Mesodermal cell (in vitro differentiated cells): ENCODE results near the gene DLG2.

Source experiments
- H3K27ac ChIP-seq: 2 replicates; pipeline ENCODE4 v1.7.0; 2013; ENCODE audit warnings: mild to moderate bottlenecking, low read depth, low read length, moderate library complexity; ENCODE audit not compliant: severe bottlenecking
- H3K36me3 ChIP-seq: 2 replicates; pipeline ENCODE4 v1.7.1; 2013; ENCODE audit warnings: mild to moderate bottlenecking, low read length, moderate library complexity; ENCODE audit not compliant: control insufficient read depth, insufficient read depth
- H3K4me1 ChIP-seq: one replicate; pipeline ENCODE4 v1.7.1; 2013; ENCODE audit warnings: mild to moderate bottlenecking, low read length; ENCODE audit not compliant: insufficient read depth, control insufficient read depth, poor library complexity, severe bottlenecking
- H3K4me3 ChIP-seq: 2 replicates; pipeline ENCODE4 v1.7.0; 2013; ENCODE audit warnings: low read length, control low read depth, mild to moderate bottlenecking; ENCODE audit not compliant: insufficient read depth, poor library complexity, severe bottlenecking; ENCODE audit errors: extremely low read depth
- H3K9me3 ChIP-seq: 2 replicates; pipeline ENCODE4 v1.7.1; 2013; ENCODE audit warnings: mild to moderate bottlenecking, low read length, moderate library complexity; ENCODE audit not compliant: control insufficient read depth
- WGBS, 2 experiments: methylation state at CpG; one replicate each; pipeline ENCODE4 v1.1.5; 2013; ENCODE audit warnings: missing lambda C conversion rate in 2 of 2; ENCODE audit not compliant: insufficient coverage in 2 of 2; 5-methylcytosine and 5-hydroxymethylcytosine counted together

Gene DLG2

DNA sequence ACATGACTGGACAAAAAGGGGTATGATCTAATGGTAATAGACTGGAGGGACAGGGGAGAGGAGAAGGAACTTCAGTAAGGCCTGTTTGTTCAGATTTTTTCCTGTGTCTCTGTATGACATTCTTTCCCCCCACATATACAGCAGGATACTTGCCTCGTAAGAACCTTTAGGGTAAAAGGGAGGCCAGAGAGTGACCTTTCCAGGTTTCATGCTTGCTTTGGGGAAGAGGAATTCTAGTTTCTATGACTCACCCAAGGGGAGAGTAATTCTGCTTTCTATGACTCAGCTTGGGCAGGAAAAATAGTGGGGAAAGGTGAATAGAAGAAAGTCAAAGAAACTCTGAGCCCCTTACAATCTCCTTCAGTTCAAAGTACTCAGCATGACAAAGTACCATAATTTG, 457.0 kb downstream of the DLG2 start:
- Histone ChIP-seq H3K27ac (no peak overlapping the region), H3K9me3 (peaks cover 6% of the 10 kb centered on the region), H3K36me3 (no peaks in the 10 kb centered on the region), H3K4me3 (no peak overlapping the region), H3K4me1 (peaks cover 23% of the 10 kb centered on the region)
- no CpG with 5 or more reads among the region's 1 CpG for WGBS, 2 experiments

DNA sequence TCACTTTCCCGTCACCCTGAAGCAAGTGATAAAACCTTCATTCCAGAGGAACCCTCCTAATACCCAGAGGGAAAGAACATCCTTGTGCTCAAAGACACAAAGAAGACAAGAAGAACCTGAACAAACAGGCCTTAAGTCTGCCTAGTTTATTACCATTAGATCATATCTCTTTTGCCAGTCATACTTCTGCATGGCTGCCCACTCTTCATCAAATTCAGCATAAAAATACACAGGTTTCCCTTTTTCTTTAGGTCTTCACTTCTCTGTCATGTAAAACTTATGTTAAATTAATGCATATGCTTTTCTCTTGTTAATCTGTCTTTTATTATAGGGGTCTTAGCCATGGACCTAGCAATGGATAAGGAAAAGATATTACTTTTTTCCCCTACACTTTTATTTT, 459.7 kb downstream of the DLG2 start:
- no peak overlapping the region for H3K27ac ChIP-seq
- no peak overlapping the region for H3K4me3 ChIP-seq
- peaks cover 23% of the 10 kb centered on the region for H3K4me1 ChIP-seq
- no peaks in the 10 kb centered on the region for H3K36me3 ChIP-seq
- WGBS, 2 experiments = no CpG with 5 or more reads among the region's 1 CpG
- H3K9me3 ChIP-seq = no peaks in the 10 kb centered on the region

DNA sequence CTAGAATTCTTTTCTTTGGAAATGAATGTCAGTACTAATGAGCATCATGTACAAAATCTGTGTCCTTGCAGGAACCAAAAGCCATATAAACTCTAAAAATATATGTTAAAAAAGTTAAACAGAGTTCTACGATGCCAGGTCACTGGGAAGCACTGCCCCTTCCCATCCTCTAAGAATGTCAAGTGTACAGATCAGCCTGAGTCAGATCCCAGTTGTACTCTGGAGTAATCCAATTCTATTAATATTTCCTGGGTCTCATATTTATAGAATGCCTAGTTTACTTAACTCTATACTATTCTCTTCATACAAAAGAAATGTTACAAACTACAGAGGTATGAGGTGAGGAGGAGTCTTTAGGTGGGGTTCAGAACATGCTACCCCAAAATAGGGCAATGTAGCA, 460.1 kb downstream of the DLG2 start:
- no CpG with 5 or more reads among the region's 1 CpG for WGBS, 2 experiments
- no peaks in the 10 kb centered on the region for H3K36me3 ChIP-seq
- no peak overlapping the region for H3K27ac ChIP-seq
- H3K9me3 ChIP-seq = no peaks in the 10 kb centered on the region
- no peak overlapping the region for H3K4me3 ChIP-seq
- peaks cover 23% of the 10 kb centered on the region for H3K4me1 ChIP-seq

DNA sequence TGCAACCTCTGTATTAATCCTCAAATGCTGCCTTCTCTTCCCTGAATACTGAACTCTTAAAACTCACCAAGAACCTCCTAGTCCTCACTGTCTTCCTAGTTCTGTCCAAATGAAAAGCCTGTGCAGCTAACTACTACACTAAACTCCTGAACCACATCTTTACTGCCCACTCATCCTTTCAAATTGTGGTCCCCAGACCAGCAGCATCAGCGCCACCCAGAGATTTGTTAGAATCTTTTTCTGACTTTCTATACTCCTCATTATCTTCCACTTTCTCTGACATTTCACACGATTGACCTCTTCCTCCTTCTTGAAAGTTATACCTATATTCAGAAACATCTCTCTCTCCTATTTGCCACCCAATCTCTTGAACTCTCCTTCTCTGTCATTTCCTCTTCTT, 461.3 kb downstream of the DLG2 start:
- H3K4me1 ChIP-seq = peaks cover 11% of the 10 kb centered on the region
- WGBS, 2 experiments = 75 to 83% methylated on average over 2 of the region's 2 CpGs
- H3K36me3 ChIP-seq = no peaks in the 10 kb centered on the region
- H3K9me3 ChIP-seq = no peaks in the 10 kb centered on the region
- no peak overlapping the region for H3K27ac ChIP-seq
- H3K4me3 ChIP-seq = no peak overlapping the region

DNA sequence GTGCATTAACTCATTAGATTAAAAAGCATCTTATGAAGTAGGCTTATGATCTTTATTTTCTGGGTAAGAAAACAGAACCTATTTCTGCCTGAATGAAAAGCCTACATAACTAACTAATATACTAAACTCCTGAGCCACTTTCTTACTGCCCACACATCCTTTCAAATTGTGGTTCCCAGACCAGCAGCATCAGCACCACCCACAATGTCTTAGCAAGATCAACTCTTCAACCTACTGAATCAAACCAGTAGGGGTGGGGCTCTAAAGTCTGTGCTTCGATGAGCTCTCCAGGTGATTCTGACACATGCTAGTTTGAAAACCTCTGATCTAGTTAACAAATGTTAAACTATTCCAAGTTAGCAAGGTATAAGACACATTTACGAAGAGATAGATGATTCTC, 462.4 kb downstream of the DLG2 start:
- no CpG with 5 or more reads among the region's 2 CpGs for WGBS, 2 experiments
- no peak overlapping the region for H3K27ac ChIP-seq
- H3K9me3 ChIP-seq = no peaks in the 10 kb centered on the region
- no peak overlapping the region for H3K4me3 ChIP-seq
- H3K36me3 ChIP-seq = no peaks in the 10 kb centered on the region
- H3K4me1 ChIP-seq = peaks cover 2% of the 10 kb centered on the region

DNA sequence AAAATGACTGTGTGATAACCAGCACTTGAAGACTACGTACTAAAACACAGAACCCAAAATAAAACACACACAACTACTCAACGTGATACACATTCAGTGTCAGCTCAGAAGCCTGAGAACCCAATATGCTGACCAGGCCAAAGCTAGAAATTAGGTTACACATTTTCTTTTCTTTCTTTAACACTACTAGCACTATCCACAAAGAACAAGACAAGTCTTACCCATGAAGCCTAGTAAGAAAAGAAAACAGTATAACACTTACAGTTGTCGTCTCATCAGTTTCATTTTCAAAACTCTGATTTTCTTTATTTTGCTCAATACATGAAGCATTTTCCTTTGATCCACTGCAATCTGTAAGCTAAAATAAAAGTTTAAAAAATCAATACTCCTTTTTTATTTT, 472.9 kb downstream of the DLG2 start:
- 66 to 67% methylated on average over 2 to 3 of the region's 3 CpGs for WGBS, 2 experiments
- no peak overlapping the region for H3K4me3 ChIP-seq
- H3K9me3 ChIP-seq = peaks cover 3% of the 10 kb centered on the region
- no peak overlapping the region for H3K27ac ChIP-seq
- H3K36me3 ChIP-seq = no peaks in the 10 kb centered on the region
- H3K4me1 ChIP-seq = no peaks in the 10 kb centered on the region

DNA sequence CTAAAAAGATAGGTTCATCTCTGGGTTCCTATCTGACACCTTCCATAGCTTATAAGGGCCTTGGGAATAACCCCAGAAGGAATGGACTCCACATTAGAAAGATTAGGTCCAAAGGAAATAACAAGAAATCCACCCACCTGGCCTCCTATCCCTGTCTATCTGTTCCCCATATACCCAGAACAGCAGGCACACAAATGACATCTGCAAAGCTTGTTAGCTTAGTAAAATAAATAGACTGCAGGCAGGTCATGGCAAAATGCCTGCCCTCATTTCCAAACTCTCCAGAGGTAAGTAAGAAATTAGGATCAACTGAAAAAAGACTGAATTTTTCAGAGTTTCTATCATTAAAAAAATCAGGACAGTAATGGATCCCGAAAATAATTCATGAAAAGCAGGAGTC, 489.5 kb downstream of the DLG2 start:
- Histone ChIP-seq H3K4me1 (no peaks in the 10 kb centered on the region), H3K36me3 (no peaks in the 10 kb centered on the region), H3K9me3 (no peaks in the 10 kb centered on the region), H3K27ac (no peak overlapping the region), H3K4me3 (no peak overlapping the region)
- WGBS, 2 experiments = no CpG with 5 or more reads among the region's 1 CpG

DNA sequence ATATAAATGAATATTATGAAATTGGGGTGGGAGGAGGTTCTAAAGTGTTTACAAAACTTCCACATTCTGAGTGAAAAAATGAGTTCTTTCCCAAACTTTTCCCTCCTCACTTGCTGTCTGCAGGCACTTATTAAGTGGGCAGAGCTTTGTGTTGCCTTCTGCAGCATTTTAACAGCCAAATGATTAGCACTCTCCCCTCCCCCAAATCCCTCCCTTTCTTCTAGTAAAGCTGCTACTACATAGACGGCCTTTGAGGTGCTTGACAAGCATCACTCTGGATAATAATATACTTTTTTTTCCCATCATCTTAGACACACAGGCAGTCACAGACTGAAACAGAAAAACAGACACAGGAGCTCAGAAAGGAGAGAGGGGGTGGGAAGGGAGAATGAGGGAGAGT, 493.5 kb downstream of the DLG2 start:
- no peaks in the 10 kb centered on the region for H3K9me3 ChIP-seq
- 50% methylated on average over 1 of the region's 1 CpG; no CpG with 5 or more reads in 1 of the 2 experiments for WGBS, 2 experiments
- H3K36me3 ChIP-seq = no peaks in the 10 kb centered on the region
- H3K4me1 ChIP-seq = no peaks in the 10 kb centered on the region
- no peak overlapping the region for H3K4me3 ChIP-seq
- no peak overlapping the region for H3K27ac ChIP-seq

DNA sequence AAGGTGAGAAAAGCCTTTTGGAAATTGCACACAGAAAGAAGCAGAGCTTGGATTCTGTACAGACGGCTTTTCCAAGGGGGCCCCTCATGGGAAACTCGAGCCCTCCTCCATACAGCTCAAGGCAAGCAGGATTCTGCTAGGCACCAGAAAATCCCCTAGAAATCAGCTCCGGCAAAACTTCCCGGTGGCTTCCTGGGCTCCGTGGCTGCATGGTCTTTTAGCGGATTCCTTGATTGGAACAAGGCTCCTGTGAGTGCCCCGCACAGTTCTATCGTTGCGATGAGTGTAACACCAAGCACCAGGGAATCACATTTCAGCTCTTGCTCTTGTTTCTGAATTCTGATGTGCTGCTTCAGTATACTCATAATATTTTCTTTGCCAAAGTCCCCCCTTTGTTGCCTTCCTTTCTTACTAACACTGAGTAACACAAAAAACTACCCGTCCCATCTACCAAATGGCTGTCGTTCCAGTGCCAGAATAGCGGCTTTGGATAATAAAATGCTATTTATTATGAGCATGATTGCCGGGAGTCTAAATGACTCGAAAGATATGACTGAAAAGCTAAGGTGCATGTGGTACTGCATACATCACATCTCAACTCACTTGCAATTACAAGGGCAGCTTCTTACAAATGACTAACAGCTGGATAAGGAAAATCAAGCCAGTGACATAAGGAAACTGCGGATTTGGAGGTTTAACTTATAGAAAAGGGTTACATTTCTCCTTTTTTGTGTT, 494.1 kb downstream of the DLG2 start:
- no peak overlapping the region for H3K27ac ChIP-seq
- no peak overlapping the region for H3K4me3 ChIP-seq
- no peaks in the 10 kb centered on the region for H3K36me3 ChIP-seq
- WGBS, 2 experiments = 48 to 55% methylated on average over 8 of the region's 15 CpGs
- no peaks in the 10 kb centered on the region for H3K9me3 ChIP-seq
- H3K4me1 ChIP-seq = no peaks in the 10 kb centered on the region

DNA sequence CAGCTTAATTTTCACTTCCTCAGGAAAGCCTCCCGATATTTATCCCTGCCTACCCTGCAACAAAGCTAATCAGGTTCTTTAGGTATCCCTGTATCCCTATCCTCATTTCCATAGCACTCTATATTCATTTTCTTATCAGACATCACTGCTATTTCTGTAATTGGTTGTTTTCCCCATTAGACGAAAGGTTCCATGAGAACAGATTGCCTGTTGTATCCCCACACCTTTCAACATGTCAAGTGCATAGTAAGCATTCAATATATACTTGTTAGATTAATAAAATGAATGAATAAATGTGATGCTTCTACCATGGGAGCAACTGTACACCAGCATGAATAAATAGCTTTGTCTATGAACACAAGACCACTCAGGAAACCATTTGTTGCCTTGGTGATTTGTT, 499.8 kb downstream of the DLG2 start:
- H3K36me3 ChIP-seq = no peaks in the 10 kb centered on the region
- no peak overlapping the region for H3K27ac ChIP-seq
- no peaks in the 10 kb centered on the region for H3K9me3 ChIP-seq
- WGBS, 2 experiments = 60 to 69% methylated on average over 1 of the region's 2 CpGs
- no peak overlapping the region for H3K4me3 ChIP-seq
- no peaks in the 10 kb centered on the region for H3K4me1 ChIP-seq

DNA sequence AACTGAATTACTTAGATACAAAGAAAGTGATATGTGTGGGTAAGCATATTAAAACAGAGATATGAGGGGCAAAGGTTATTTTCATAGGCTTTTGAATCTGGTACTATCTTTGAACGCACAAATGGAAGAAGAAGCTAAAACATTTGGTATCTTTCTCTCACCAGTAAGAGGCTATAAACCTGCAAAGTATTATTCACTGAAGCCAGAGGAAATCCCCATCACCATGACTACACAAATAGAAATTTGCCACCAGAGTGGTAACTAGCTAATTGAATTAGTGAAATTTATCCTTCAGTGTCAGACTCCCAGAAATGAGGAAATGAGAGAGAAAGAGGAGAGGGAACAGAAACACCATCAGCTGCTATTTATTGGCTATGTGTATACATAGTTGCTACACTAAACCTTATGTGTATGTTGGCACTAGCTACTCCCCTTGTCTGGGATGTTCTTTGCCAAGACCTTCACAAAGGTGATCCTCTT, 503.4 kb downstream of the DLG2 start:
- H3K36me3 ChIP-seq = no peaks in the 10 kb centered on the region
- H3K27ac ChIP-seq = no peak overlapping the region
- H3K4me3 ChIP-seq = no peak overlapping the region
- no peaks in the 10 kb centered on the region for H3K4me1 ChIP-seq
- WGBS, 2 experiments = no CpG with 5 or more reads among the region's 1 CpG
- H3K9me3 ChIP-seq = no peaks in the 10 kb centered on the region
